SK-N-SH treated with all-trans-retinoic acid at 6 μM for 48 hours (cell line): ENCODE data around the gene ABR.

Source experiments
- TOX ChIP-seq: fragments of 250-450 bp; sonication (Bioruptor Pico); IDR thresholded peaks from 2 replicates; pipeline ENCODE4 v1.8.0; 2021; ENCODE audit warnings: mild to moderate bottlenecking, moderate library complexity, borderline replicate concordance
- ZNF565 ChIP-seq: fragments of 450-650 bp; formaldehyde crosslinking; conservative IDR thresholded peaks from 2 replicates; pipeline ENCODE4 v1.5.0; 2020; ENCODE audit warnings: low read depth, mild to moderate bottlenecking, moderate library complexity
- TF ChIP-seq, protein P1 (sequence below): fragments of 250-450 bp; sonication (Bioruptor Pico); IDR thresholded peaks from 2 replicates; pipeline ENCODE4 v1.5.1; 2020; ENCODE audit warnings: low read depth, mild to moderate bottlenecking, moderate library complexity

DNA sequence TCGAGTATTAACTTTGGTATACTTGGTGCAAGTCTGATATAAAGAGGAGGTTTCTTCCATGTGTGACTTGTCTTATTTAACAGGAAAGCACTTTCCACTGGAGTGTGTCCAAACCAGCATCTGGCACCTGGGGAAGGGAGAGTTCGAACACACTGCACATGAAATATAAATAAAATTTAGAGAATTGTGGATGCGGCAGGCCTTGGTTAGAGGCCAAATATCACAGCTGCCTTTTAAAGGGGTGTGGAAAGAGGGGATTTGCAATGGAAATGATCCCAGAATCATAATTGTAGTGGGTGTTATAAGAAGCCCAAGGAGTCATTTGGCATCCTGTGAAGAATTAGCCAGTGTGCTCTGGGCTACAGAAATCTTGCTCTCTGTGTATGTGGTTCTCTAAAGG lies 195.9 kb downstream of the ABR start:
- TF ChIP-seq TOX (CRISPR knock-in tag) (no peak), ZNF565 (no peak)
- TF ChIP-seq, protein P1, sequence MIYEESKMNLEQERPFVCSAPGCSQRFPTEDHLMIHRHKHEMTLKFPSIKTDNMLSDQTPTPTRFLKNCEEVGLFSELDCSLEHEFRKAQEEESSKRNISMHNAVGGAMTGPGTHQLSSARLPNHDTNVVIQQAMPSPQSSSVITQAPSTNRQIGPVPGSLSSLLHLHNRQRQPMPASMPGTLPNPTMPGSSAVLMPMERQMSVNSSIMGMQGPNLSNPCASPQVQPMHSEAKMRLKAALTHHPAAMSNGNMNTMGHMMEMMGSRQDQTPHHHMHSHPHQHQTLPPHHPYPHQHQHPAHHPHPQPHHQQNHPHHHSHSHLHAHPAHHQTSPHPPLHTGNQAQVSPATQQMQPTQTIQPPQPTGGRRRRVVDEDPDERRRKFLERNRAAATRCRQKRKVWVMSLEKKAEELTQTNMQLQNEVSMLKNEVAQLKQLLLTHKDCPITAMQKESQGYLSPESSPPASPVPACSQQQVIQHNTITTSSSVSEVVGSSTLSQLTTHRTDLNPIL (CRISPR knock-in tag), result no peak
